ENCODE results near the gene WAPL. TPM values are rescaled to one million over a fixed set of nuclear protein-coding genes. Genes with fewer than 3 reads are reported as not detected.

WAPL gene
- total and polyA plus RNA-seq, 8 donors = 28.2 to 48.0 (median 44.3) TPM

GRCh38 chr10:86449926-86450558 is 71.5 kb downstream of the WAPL start:
- peaks cover 0 to 79% of the 10 kb centered on the region in 2 donors for H3K36me3 ChIP-seq
- TF ChIP-seq CTCF (IDR thresholded peaks at IDR 0.05) = no peak
- H3K27ac ChIP-seq = peak overlapping the region in 1 of 2 donors; percentile 51
- ATAC-seq (no peak), DNase-seq (no peak)
- H3K9me3 ChIP-seq = no peaks in the 10 kb centered on the region
- intact Hi-C loops (cut with DNase I) = no loop called here
- peaks cover 0 to 15% of the 10 kb centered on the region in 2 donors for H3K4me1 ChIP-seq
- no peaks in the 10 kb centered on the region for H3K27me3 ChIP-seq
- H3K4me3 ChIP-seq = no peak overlapping the region

- Histone ChIP-seq H3K9me3 (no peaks in the 10 kb centered on the region), H3K27ac (peak overlapping the region in 1 of 2 donors; percentile 45), H3K4me3 (no peak overlapping the region), H3K27me3 (no peaks in the 10 kb centered on the region), H3K36me3 (peaks cover 0 to 81% of the 10 kb centered on the region in 2 donors), H3K4me1 (peaks cover 0 to 15% of the 10 kb centered on the region in 2 donors)
- no peak for DNase-seq
- intact Hi-C loops (cut with DNase I) = no loop called here
- no peak for TF ChIP-seq CTCF (IDR thresholded peaks at IDR 0.05)
- no peak for ATAC-seq
Observed at GRCh38 chr10:86447432-86447831, 74.2 kb downstream of the WAPL start.

GRCh38 chr10:86446987-86447386 is 74.6 kb downstream of the WAPL start:
- H3K9me3 ChIP-seq = no peaks in the 10 kb centered on the region
- peaks cover 0 to 15% of the 10 kb centered on the region in 2 donors for H3K4me1 ChIP-seq
- peak; percentile 23 for ATAC-seq
- peaks cover 0 to 81% of the 10 kb centered on the region in 2 donors for H3K36me3 ChIP-seq
- TF ChIP-seq CTCF (IDR thresholded peaks at IDR 0.05) = no peak
- no peak overlapping the region for H3K4me3 ChIP-seq
- no peaks in the 10 kb centered on the region for H3K27me3 ChIP-seq
- intact Hi-C loops (cut with DNase I) = no loop called here
- peak in 1 of 4 donors; percentile 16 for DNase-seq
- H3K27ac ChIP-seq = peak overlapping the region in 1 of 2 donors; percentile 45

GRCh38 chr10:86446440-86446839 is 75.2 kb downstream of the WAPL start:
- TF ChIP-seq CTCF (IDR thresholded peaks at IDR 0.05) = no peak
- DNase-seq (no peak), ATAC-seq (no peak)
- H3K4me1 ChIP-seq = peaks cover 0 to 15% of the 10 kb centered on the region in 2 donors
- H3K4me3 ChIP-seq = no peak overlapping the region
- peaks cover 0 to 81% of the 10 kb centered on the region in 2 donors for H3K36me3 ChIP-seq
- no peaks in the 10 kb centered on the region for H3K9me3 ChIP-seq
- no peak overlapping the region for H3K27ac ChIP-seq
- intact Hi-C loops (cut with DNase I) = no loop called here
- H3K27me3 ChIP-seq = no peaks in the 10 kb centered on the region

GRCh38 chr10:86443936-86444335 is 77.7 kb downstream of the WAPL start:
- Histone ChIP-seq H3K36me3 (peaks cover 0 to 77% of the 10 kb centered on the region in 2 donors), H3K27me3 (no peaks in the 10 kb centered on the region), H3K27ac (no peak overlapping the region), H3K4me1 (peaks cover 0 to 27% of the 10 kb centered on the region in 2 donors), H3K4me3 (no peak overlapping the region), H3K9me3 (no peaks in the 10 kb centered on the region)
- ATAC-seq (no peak), DNase-seq (no peak)
- intact Hi-C loops (cut with DNase I) = no loop called here
- no peak for TF ChIP-seq CTCF (IDR thresholded peaks at IDR 0.05)

Measured in left lung (tissue), 10 donors.